Trophoblast cell (in vitro differentiated cells and primary cell): ENCODE data around the gene NCBP1.

Experiments used
- DNase-seq, 2 donors: peaks; one replicate each; pipeline ENCODE4 v3.0.0-alpha.2; 2016
- H2AFZ ChIP-seq: 2 replicates; pipeline ENCODE4 v1.6.1; 2013; ENCODE audit warnings: low read length, moderate library complexity, mild to moderate bottlenecking; ENCODE audit not compliant: insufficient read depth, poor library complexity
- H2AK5ac ChIP-seq: 2 replicates; pipeline ENCODE4 v1.6.1; 2013; ENCODE audit warnings: mild to moderate bottlenecking, low read length
- H2BK120ac ChIP-seq: 2 replicates; pipeline ENCODE4 v1.6.1; 2013; ENCODE audit warnings: low read length, mild to moderate bottlenecking, moderate library complexity; ENCODE audit not compliant: insufficient read depth, poor library complexity
- H2BK12ac ChIP-seq: 2 replicates; pipeline ENCODE4 v1.6.1; 2013; ENCODE audit warnings: mild to moderate bottlenecking, low read length, moderate library complexity
- H2BK5ac ChIP-seq: 2 replicates; pipeline ENCODE4 v1.6.1; 2013; ENCODE audit warnings: low read length, low read depth, moderate library complexity, mild to moderate bottlenecking; ENCODE audit not compliant: poor library complexity
- H3K14ac ChIP-seq: 2 replicates; pipeline ENCODE4 v1.6.1; 2013; ENCODE audit warnings: mild to moderate bottlenecking, low read length
- H3K18ac ChIP-seq: 2 replicates; pipeline ENCODE4 v1.6.1; 2013; ENCODE audit warnings: mild to moderate bottlenecking, low read length
- H3K23ac ChIP-seq: 2 replicates; pipeline ENCODE4 v1.6.1; 2013; ENCODE audit warnings: low read length
- H3K27ac ChIP-seq: 2 replicates; pipeline ENCODE4 v1.5.1; 2013; ENCODE audit warnings: low read depth, mild to moderate bottlenecking, inconsistent platforms, low read length, moderate library complexity
- H3K27me3 ChIP-seq: 2 replicates; pipeline ENCODE4 v1.6.1; 2013; ENCODE audit warnings: inconsistent platforms, mild to moderate bottlenecking, low read length, moderate library complexity; ENCODE audit not compliant: insufficient read depth
- H3K36me3 ChIP-seq, 2 experiments: 1 replicate in 1 of 2; 2 replicates in 1 of 2; pipeline ENCODE4 v1.6.1; 2013; ENCODE audit warnings: low read length in 2 of 2, mild to moderate bottlenecking in 2 of 2, moderate library complexity in 1 of 2; ENCODE audit not compliant: insufficient read depth in 2 of 2, control insufficient read depth in 1 of 2
- H3K4ac ChIP-seq: 2 replicates; pipeline ENCODE4 v1.6.1; 2013; ENCODE audit warnings: low read depth, mild to moderate bottlenecking, low read length, moderate library complexity
- H3K4me1 ChIP-seq, 2 experiments: 1 replicate in 1 of 2; 2 replicates in 1 of 2; pipeline ENCODE4 v1.6.1; 2013; ENCODE audit warnings: low read length in 2 of 2, mild to moderate bottlenecking in 2 of 2, moderate library complexity in 1 of 2; ENCODE audit not compliant: insufficient read depth in 2 of 2, control insufficient read depth in 1 of 2
- H3K4me2 ChIP-seq: 2 replicates; pipeline ENCODE4 v1.6.1; 2013; ENCODE audit warnings: inconsistent platforms, mild to moderate bottlenecking, low read length, moderate library complexity
- H3K4me3 ChIP-seq: 2 replicates; pipeline ENCODE4 v1.5.1; 2013; ENCODE audit warnings: mild to moderate bottlenecking, low read depth, low read length, inconsistent platforms
- H3K79me1 ChIP-seq: one replicate; pipeline ENCODE4 v1.6.1; 2013; ENCODE audit warnings: low read length
- H3K79me2 ChIP-seq: 2 replicates; pipeline ENCODE4 v1.6.1; 2013; ENCODE audit warnings: low read length, mild to moderate bottlenecking; ENCODE audit not compliant: control insufficient read depth, insufficient read depth, poor library complexity
- H3K9ac ChIP-seq: 2 replicates; pipeline ENCODE4 v1.6.1; 2013; ENCODE audit warnings: mild to moderate bottlenecking, low read length
- H3K9me3 ChIP-seq: 2 replicates; pipeline ENCODE4 v1.6.1; 2013; ENCODE audit warnings: low read depth, mild to moderate bottlenecking, control low read depth, inconsistent platforms, low read length; ENCODE audit not compliant: insufficient read depth
- H4K12ac ChIP-seq: 2 replicates; pipeline ENCODE4 v1.6.1; 2013; ENCODE audit warnings: low read depth, mild to moderate bottlenecking, low read length, moderate library complexity
- H4K8ac ChIP-seq: 2 replicates; pipeline ENCODE4 v1.6.1; 2013; ENCODE audit warnings: low read depth, mild to moderate bottlenecking, low read length, moderate library complexity
- H4K91ac ChIP-seq: one replicate; pipeline ENCODE4 v1.6.1; 2013; ENCODE audit warnings: low read depth, mild to moderate bottlenecking, low read length, moderate library complexity
- WGBS: extraction: QIAGEN DNeasy Blood & Tissue Kit; methylation state at CpG from one replicate; pipeline ENCODE4 v1.1.7; 2013; ENCODE audit warnings: missing lambda C conversion rate; ENCODE audit not compliant: insufficient read length, insufficient coverage; ENCODE audit errors: extremely low coverage; 5-methylcytosine and 5-hydroxymethylcytosine counted together

The NCBP1 gene

DNA sequence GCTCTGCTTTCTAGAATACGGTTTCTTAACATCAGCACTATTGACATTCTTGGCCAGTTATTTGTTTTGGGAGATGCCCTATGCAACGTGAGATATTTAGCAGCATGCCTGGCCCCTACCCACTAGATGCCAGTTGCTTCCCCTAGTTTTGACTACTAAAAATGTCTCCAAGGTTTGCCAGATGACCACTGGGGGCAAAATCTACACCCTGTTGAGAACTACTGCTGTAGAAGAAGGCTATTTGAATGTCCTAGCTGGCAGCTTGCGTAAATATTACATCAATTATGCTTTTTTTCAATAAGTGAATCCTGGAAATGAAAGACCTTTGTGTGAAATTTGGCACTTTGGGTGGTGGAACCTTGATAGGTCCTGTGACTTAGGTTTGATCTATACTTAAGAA, 5.0 kb downstream of the NCBP1 start:
- Histone ChIP-seq H3K27me3 (no peaks in the 10 kb centered on the region), H3K23ac (no peak overlapping the region)
- no CpG with 5 or more reads among the region's 3 CpGs for WGBS

DNA sequence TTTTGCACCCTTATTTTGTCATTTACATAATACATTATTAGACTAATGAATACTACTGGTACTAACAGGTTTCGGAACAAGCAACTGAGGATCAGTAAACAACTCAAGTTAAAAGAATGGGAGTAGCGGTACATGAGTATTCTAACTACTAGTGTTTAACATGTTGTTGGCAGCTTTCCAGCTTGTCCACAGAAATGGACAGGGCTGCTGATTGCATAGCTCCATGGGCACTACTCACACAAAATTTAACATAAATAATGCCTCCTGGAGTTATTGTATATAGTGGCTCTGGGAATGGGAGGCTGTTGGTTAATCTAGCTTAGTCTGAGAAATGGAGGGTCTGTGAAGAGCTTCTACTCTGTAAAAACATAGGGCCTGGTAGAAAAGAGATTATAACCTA, 6.7 kb downstream of the NCBP1 start:
- Histone ChIP-seq H3K4me2 (no peak overlapping the region), H3K23ac (no peak overlapping the region), H4K12ac (no peak overlapping the region), H2AFZ (no peak overlapping the region), H2BK120ac (no peak overlapping the region), H4K91ac (no peak overlapping the region), H4K8ac (no peak overlapping the region), H3K79me2 (peaks cover 7% of the 10 kb centered on the region), H3K27me3 (no peaks in the 10 kb centered on the region), H3K14ac (no peak overlapping the region), H2AK5ac (no peak overlapping the region), H3K27ac (no peak overlapping the region), H3K4me1 (no peaks in the 10 kb centered on the region), H2BK5ac (no peak overlapping the region), H2BK12ac (no peak overlapping the region), H3K9ac (no peak overlapping the region), H3K4ac (no peak overlapping the region), H3K18ac (no peak overlapping the region), H3K79me1 (no peaks in the 10 kb centered on the region), H3K4me3 (no peak overlapping the region), H3K9me3 (no peaks in the 10 kb centered on the region), H3K36me3 (peaks cover 0 to 5% of the 10 kb centered on the region in 2 experiments)
- DNase-seq, result no peak
- WGBS, result no CpG with 5 or more reads among the region's 2 CpGs

More for the DNA sequence above, 5.0 kb downstream of the NCBP1 start:
- no peak overlapping the region for H3K18ac ChIP-seq
- no peak overlapping the region for H3K9ac ChIP-seq
- H3K14ac ChIP-seq, result no peak overlapping the region
- H3K27ac ChIP-seq, result no peak overlapping the region
- peaks cover 7% of the 10 kb centered on the region for H3K79me1 ChIP-seq
- H3K4me2 ChIP-seq, result no peak overlapping the region
- H2BK120ac ChIP-seq, result no peak overlapping the region
- no peaks in the 10 kb centered on the region for H3K9me3 ChIP-seq
- H3K4ac ChIP-seq, result peak overlapping the region; percentile 78
- no peak overlapping the region for H2BK5ac ChIP-seq
- H4K8ac ChIP-seq, result no peak overlapping the region
- no peak overlapping the region for H4K12ac ChIP-seq
- H2AK5ac ChIP-seq, result no peak overlapping the region
- peaks cover 0 to 5% of the 10 kb centered on the region in 2 experiments for H3K36me3 ChIP-seq
- H3K79me2 ChIP-seq, result peaks cover 17% of the 10 kb centered on the region
- H3K4me3 ChIP-seq, result no peak overlapping the region
- peaks cover 0 to 2% of the 10 kb centered on the region in 2 experiments for H3K4me1 ChIP-seq
- H2BK12ac ChIP-seq, result no peak overlapping the region
- no peak overlapping the region for H4K91ac ChIP-seq
- DNase-seq, result no peak
- H2AFZ ChIP-seq, result no peak overlapping the region

DNA sequence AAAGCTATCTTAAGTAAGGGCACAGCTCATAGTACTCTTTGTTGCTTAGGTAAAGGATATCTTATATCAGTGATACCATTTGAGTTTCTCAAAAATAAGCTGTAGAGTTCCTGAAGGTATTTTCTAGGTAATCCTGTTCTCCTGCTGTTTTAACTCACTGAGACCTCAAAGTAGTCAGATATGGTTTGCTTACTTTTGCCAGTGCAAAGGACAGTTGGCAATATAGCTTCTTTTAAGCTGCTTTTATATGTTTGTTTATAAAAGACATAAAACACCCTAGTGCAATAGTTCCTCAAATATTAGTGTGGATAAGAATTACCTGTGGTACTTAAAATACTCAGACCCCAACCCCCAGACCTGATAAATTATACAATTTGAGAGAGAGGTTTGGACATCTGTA, 12.1 kb downstream of the NCBP1 start:
- Histone ChIP-seq H3K23ac (no peak overlapping the region), H2AK5ac (no peak overlapping the region), H3K9me3 (no peaks in the 10 kb centered on the region), H3K14ac (no peak overlapping the region), H2BK12ac (no peak overlapping the region), H3K79me2 (no peaks in the 10 kb centered on the region), H3K79me1 (no peaks in the 10 kb centered on the region), H4K91ac (no peak overlapping the region), H3K4me3 (no peak overlapping the region), H3K4me2 (no peak overlapping the region), H3K18ac (no peak overlapping the region), H4K12ac (no peak overlapping the region), H4K8ac (no peak overlapping the region), H3K27ac (no peak overlapping the region), H2AFZ (no peak overlapping the region), H3K27me3 (no peaks in the 10 kb centered on the region), H3K4me1 (no peaks in the 10 kb centered on the region), H3K4ac (no peak overlapping the region), H3K36me3 (peaks cover 5 to 13% of the 10 kb centered on the region in 2 experiments), H2BK120ac (no peak overlapping the region), H2BK5ac (no peak overlapping the region), H3K9ac (no peak overlapping the region)
- no peak for DNase-seq

- Histone ChIP-seq H3K27ac (no peak overlapping the region), H3K4me2 (no peak overlapping the region), H3K14ac (no peak overlapping the region), H4K12ac (no peak overlapping the region), H3K27me3 (no peaks in the 10 kb centered on the region), H2AK5ac (no peak overlapping the region), H3K79me1 (no peaks in the 10 kb centered on the region), H3K9me3 (no peaks in the 10 kb centered on the region), H2BK5ac (no peak overlapping the region), H3K4me3 (no peak overlapping the region), H3K36me3 (peaks cover 14 to 20% of the 10 kb centered on the region in 2 experiments), H3K23ac (no peak overlapping the region), H2AFZ (no peak overlapping the region), H4K8ac (no peak overlapping the region), H3K18ac (no peak overlapping the region), H2BK12ac (no peak overlapping the region), H4K91ac (no peak overlapping the region), H3K4me1 (no peaks in the 10 kb centered on the region), H3K9ac (no peak overlapping the region), H2BK120ac (no peak overlapping the region), H3K4ac (no peak overlapping the region), H3K79me2 (no peaks in the 10 kb centered on the region)
- DNase-seq, result no peak
- no CpG with 5 or more reads among the region's 5 CpGs for WGBS
Measured at GRCh38 chr9:97647996-97648395, 14.4 kb downstream of the NCBP1 start.
